Sigmoid colon (tissue), 7 donors: Measurements from ENCODE around the gene SERPINB6. TPM values are rescaled to one million over a fixed set of nuclear protein-coding genes. Genes with fewer than 3 reads are reported as not detected.
"Not testable (repeated sequence)": the region's sequence is repeated elsewhere in the genome, so short reads cannot be mapped to it uniquely, and the experiment has no call there.

ENCODE experiments used
- DNase-seq: peaks from one replicate; pipeline ENCODE4 v3.0.0-alpha.2; 2019
- H3K27ac ChIP-seq, 4 donors: fragments of 200-600 bp; sonication (generic); one replicate each; pipeline ENCODE4 v1.5.1; 2016 to 2019; ENCODE audit warnings: mild to moderate bottlenecking in 1 of 4
- H3K27me3 ChIP-seq, 3 donors: fragments of 200-600 bp; sonication (generic); one replicate each; pipeline ENCODE4 v1.5.1; 2019; ENCODE audit warnings: mild to moderate bottlenecking in 1 of 3
- H3K36me3 ChIP-seq, 4 donors: fragments of 200-600 bp; sonication (generic); one replicate each; pipeline ENCODE4 v1.5.1; 2016 to 2019
- H3K4me1 ChIP-seq, 4 donors: fragments of 200-600 bp; sonication (generic); one replicate each; pipeline ENCODE4 v1.5.1; 2017 to 2019
- H3K4me3 ChIP-seq, 4 donors: fragments of 200-600 bp; sonication (generic); one replicate each; pipeline ENCODE4 v1.5.1; 2017 to 2019; ENCODE audit warnings: mild to moderate bottlenecking in 2 of 4, moderate library complexity in 1 of 4
- H3K9me3 ChIP-seq, 4 donors: fragments of 200-600 bp in 3 of 4; sonication (generic) in 3 of 4; one replicate each; pipeline versions ENCODE4 v1.5.1 to v1.6.1; 2013 to 2019
- EP300 ChIP-seq, 4 donors: sonication (generic); formaldehyde crosslinking; IDR thresholded peaks; one replicate each; pipeline ENCODE4 v1.6.1; 2017; ENCODE audit warnings: antibody characterized with exemption in 4 of 4
- POLR2A ChIP-seq, 2 donors: fragments of 450-650 bp; IDR thresholded peaks; one replicate each; pipeline ENCODE4 v1.6.1; 2016; ENCODE audit warnings: antibody characterized with exemption in 2 of 2, mild to moderate bottlenecking in 2 of 2, moderate library complexity in 2 of 2
- POLR2AphosphoS5 ChIP-seq, 4 donors: sonication (generic); formaldehyde crosslinking; IDR thresholded peaks; one replicate each; pipeline ENCODE4 v1.6.1; 2017; ENCODE audit warnings: antibody characterized with exemption in 4 of 4
- WGBS, 2 donors: extraction: QIAGEN DNeasy Blood & Tissue Kit; methylation state at CpG; one replicate each; pipeline ENCODE4 v1.1.7; 2013; 5-methylcytosine and 5-hydroxymethylcytosine counted together
- intact Hi-C: fragments of 100-400 bp; cut with DNase I; formaldehyde crosslinking; loops from one replicate; pipeline ENCODE4 v1.15.1; 2023
- polyA plus RNA-seq, 3 donors: library from polyadenylated mRNA; stranded (reverse); fragments of 200-250 nt; gene quantifications; one replicate each; pipeline ENCODE4 v1.2.3, GENCODE V29; 2013
- total RNA-seq, 4 donors: library from RNA; depleted of rRNA; stranded (reverse); fragments of >200 nt; gene quantifications; one replicate each; pipeline ENCODE4 v1.1.0, GENCODE V29; 2016
- TF ChIP-seq, protein P1 (sequence below), 4 experiments: fragments of 450-650 bp in 3 of 4; fragments of 200-600 bp in 1 of 4; IDR thresholded peaks; one replicate each; pipeline ENCODE4 v1.5.1; 2016 to 2019; ENCODE audit warnings: antibody characterized with exemption in 4 of 4, mild to moderate bottlenecking in 3 of 4, moderate library complexity in 2 of 4
- donor health status: healthy with polysubstance abuse.
- donor health status: Bipolar disorder and iron deficiency.
- donor health status: healthy.

Gene SERPINB6
- total and polyA plus RNA-seq, 7 donors: 150 to 207 (median 178) TPM

DNA sequence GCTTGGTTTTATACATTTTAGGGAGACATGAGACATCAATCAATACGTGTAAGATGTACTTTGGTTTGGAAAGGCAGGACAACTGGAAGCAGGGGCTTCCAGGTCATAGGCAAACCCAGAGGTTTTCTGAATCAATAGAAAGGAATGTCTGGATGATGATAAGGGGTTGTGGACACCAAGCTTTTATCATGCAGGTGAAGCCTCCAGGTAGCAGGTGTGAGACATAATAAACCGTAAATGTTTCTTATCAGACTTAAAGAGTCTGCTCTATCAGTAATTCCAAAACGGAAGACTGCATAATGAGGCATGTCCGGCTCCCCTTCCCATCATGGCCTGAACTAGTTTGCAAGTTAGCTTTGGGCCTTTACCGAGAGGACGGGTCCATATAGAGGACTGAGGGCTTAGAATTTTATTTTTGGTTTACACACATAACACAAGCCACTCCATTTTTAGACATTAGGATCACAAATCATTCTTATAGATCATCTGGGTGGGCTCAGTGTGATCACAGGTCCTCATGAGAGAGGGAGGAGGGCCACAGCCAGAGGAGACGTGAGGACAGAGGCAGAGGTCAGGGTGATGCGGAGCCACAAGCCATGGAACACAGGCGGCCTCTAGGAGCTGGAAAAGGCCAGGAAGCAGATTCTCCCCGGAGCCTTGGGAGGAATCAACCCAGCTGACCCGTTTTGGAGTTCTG lies 57.6 kb downstream of the SERPINB6 start:
- Histone ChIP-seq H3K9me3 (no peaks in the 10 kb centered on the region), H3K27me3 (no peaks in the 10 kb centered on the region), H3K4me1 (no peaks in the 10 kb centered on the region), H3K27ac (no peak overlapping the region), H3K36me3 (no peaks in the 10 kb centered on the region), H3K4me3 (no peak overlapping the region)
- DNase-seq: no peak
- TF ChIP-seq POLR2AphosphoS5 (IDR thresholded peaks at IDR 0.05) (no peak), POLR2A (IDR thresholded peaks at IDR 0.05) (no peak), EP300 (IDR thresholded peaks at IDR 0.05) (no peak)
- TF ChIP-seq, protein P1, sequence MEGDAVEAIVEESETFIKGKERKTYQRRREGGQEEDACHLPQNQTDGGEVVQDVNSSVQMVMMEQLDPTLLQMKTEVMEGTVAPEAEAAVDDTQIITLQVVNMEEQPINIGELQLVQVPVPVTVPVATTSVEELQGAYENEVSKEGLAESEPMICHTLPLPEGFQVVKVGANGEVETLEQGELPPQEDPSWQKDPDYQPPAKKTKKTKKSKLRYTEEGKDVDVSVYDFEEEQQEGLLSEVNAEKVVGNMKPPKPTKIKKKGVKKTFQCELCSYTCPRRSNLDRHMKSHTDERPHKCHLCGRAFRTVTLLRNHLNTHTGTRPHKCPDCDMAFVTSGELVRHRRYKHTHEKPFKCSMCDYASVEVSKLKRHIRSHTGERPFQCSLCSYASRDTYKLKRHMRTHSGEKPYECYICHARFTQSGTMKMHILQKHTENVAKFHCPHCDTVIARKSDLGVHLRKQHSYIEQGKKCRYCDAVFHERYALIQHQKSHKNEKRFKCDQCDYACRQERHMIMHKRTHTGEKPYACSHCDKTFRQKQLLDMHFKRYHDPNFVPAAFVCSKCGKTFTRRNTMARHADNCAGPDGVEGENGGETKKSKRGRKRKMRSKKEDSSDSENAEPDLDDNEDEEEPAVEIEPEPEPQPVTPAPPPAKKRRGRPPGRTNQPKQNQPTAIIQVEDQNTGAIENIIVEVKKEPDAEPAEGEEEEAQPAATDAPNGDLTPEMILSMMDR (IDR thresholded peaks at IDR 0.05): no peak
- WGBS, 2 donors: 54 to 85% methylated on average over 11 of the region's 11 CpGs
- intact Hi-C loops: no loop called here

- no peaks in the 10 kb centered on the region for H3K4me1 ChIP-seq
- no peak overlapping the region for H3K4me3 ChIP-seq
- TF ChIP-seq POLR2A (IDR thresholded peaks at IDR 0.05): no peak
- TF ChIP-seq, protein P1 (IDR thresholded peaks at IDR 0.05): no peak
- no peak for TF ChIP-seq POLR2AphosphoS5 (IDR thresholded peaks at IDR 0.05)
- TF ChIP-seq EP300 (IDR thresholded peaks at IDR 0.05): no peak
- no peak overlapping the region for H3K27ac ChIP-seq
- WGBS, 2 donors: 64 to 83% methylated on average over 4 of the region's 4 CpGs
- H3K27me3 ChIP-seq: no peaks in the 10 kb centered on the region
- intact Hi-C loops: no loop called here
- H3K36me3 ChIP-seq: no peaks in the 10 kb centered on the region
- no peak for DNase-seq
- no peaks in the 10 kb centered on the region for H3K9me3 ChIP-seq
Measured at GRCh38 chr6:2911171-2911570, 60.2 kb downstream of the SERPINB6 start.

- DNase-seq: no peak
- intact Hi-C loops: loop anchor here (10.0 kb wide), 1 partner anchor 55 kb away; no protein-coding TSS in a partner anchor
- Histone ChIP-seq H3K4me3 (no peak overlapping the region), H3K27ac (no peak overlapping the region), H3K9me3 (no peaks in the 10 kb centered on the region), H3K27me3 (no peaks in the 10 kb centered on the region), H3K4me1 (no peaks in the 10 kb centered on the region), H3K36me3 (no peaks in the 10 kb centered on the region)
- TF ChIP-seq POLR2A (IDR thresholded peaks at IDR 0.05): no peak
- 81 to 85% methylated on average over 4 of the region's 4 CpGs for WGBS, 2 donors
Measured at GRCh38 chr6:2909718-2910117, 61.6 kb downstream of the SERPINB6 start.

DNA sequence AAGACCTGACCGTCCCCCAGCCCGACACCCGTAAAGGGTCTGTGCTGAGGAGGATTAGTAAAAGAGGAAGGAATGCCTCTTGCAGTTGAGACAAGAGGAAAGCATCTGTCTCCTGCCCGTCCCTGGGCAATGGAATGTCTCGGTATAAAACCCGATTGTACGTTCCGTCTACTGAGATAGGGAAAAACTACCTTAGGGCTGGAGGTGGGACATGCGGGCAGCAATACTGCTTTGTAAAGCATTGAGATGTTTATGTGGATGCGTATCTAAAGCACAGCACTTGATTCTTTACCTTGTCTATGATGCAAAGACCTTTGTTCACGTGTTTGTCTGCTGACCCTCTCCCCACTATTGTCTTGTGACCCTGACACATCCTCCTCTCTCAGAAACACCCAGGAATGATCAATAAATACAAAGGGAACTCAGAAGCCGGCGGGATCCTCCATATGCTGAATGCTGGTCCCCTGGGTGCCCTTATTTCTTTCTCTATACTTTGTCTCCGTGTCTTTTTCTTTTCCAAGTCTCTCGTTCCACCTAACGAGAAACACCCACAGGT lies 62.2 kb downstream of the SERPINB6 start:
- intact Hi-C loops: loop anchor here (10.0 kb wide), 1 partner anchor 54 kb away; no protein-coding TSS in a partner anchor
- not testable (repeated sequence) for H3K27me3 ChIP-seq
- 77 to 90% methylated on average over 16 of the region's 16 CpGs for WGBS, 2 donors

DNA sequence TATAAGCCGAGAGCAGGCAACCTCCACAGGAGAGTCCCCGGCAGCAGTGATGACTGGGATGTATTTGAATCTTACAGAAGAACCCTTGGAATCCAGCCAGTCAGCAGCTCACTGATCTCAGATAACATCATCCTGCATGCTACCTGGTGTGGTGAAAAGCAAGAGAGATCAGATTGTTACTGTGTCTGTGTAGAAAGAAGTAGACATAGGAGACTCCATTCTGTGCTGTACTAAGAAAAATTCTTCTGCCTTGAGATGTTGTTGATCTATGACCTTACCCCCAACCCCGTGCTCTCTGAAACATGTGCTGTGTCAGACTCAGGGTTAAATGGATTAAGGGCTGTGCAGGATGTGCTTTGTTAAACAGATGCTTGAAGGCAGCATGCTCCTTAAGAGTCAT lies 62.9 kb downstream of the SERPINB6 start:
- 77 to 89% methylated on average over 3 of the region's 3 CpGs for WGBS, 2 donors

More for the DNA sequence above, 62.2 kb downstream of the SERPINB6 start:
- H3K4me1 ChIP-seq, H3K36me3 ChIP-seq, H3K27ac ChIP-seq, H3K4me3 ChIP-seq, H3K9me3 ChIP-seq, DNase-seq: not testable (repeated sequence)

GRCh38 chr6:2903411-2904185 lies 67.8 kb downstream of the SERPINB6 start:
- Histone ChIP-seq H3K27ac (peak overlapping the region; percentile 81 to 83 (median 82)), H3K4me3 (peak overlapping the region; percentile 55 to 70 (median 68)), H3K36me3 (peaks cover 0 to 11% (median 0%) of the 10 kb centered on the region in 4 donors), H3K4me1 (peaks cover 0 to 29% (median 13%) of the 10 kb centered on the region in 4 donors)
- intact Hi-C loops: loop anchor here (10.0 kb wide), 1 partner anchor 49 kb away; no protein-coding TSS in a partner anchor
- 39 to 41% methylated on average over 34 of the region's 39 CpGs for WGBS, 2 donors
- H3K9me3 ChIP-seq, H3K27me3 ChIP-seq, DNase-seq: not testable (repeated sequence)

More for the DNA sequence above, 62.9 kb downstream of the SERPINB6 start:
- not testable (repeated sequence) for H3K36me3 ChIP-seq, H3K9me3 ChIP-seq, DNase-seq, H3K4me3 ChIP-seq, H3K4me1 ChIP-seq, H3K27me3 ChIP-seq, H3K27ac ChIP-seq
- intact Hi-C loops: loop anchor here (10.0 kb wide), 1 partner anchor 54 kb away; no protein-coding TSS in a partner anchor

- not testable (repeated sequence) for H3K9me3 ChIP-seq, DNase-seq, H3K27me3 ChIP-seq
- Histone ChIP-seq H3K4me3 (peak overlapping the region; percentile 55 to 70 (median 68)), H3K27ac (peak overlapping the region; percentile 81 to 83 (median 82)), H3K36me3 (peaks cover 0 to 11% (median 0%) of the 10 kb centered on the region in 4 donors), H3K4me1 (peaks cover 0 to 29% (median 13%) of the 10 kb centered on the region in 4 donors)
- 63 to 81% methylated on average over 27 of the region's 27 CpGs for WGBS, 2 donors
- intact Hi-C loops: loop anchor here (10.0 kb wide), 1 partner anchor 47 kb away; no protein-coding TSS in a partner anchor
Measured at GRCh38 chr6:2901645-2902502, 69.5 kb downstream of the SERPINB6 start.
